ENCODE results near the gene POU3F2. TPM values are rescaled to one million over a fixed set of nuclear protein-coding genes. Genes with fewer than 3 reads are reported as not detected.

Gene POU3F2
- polyA plus RNA-seq, 3 donors, result not detected

DNA sequence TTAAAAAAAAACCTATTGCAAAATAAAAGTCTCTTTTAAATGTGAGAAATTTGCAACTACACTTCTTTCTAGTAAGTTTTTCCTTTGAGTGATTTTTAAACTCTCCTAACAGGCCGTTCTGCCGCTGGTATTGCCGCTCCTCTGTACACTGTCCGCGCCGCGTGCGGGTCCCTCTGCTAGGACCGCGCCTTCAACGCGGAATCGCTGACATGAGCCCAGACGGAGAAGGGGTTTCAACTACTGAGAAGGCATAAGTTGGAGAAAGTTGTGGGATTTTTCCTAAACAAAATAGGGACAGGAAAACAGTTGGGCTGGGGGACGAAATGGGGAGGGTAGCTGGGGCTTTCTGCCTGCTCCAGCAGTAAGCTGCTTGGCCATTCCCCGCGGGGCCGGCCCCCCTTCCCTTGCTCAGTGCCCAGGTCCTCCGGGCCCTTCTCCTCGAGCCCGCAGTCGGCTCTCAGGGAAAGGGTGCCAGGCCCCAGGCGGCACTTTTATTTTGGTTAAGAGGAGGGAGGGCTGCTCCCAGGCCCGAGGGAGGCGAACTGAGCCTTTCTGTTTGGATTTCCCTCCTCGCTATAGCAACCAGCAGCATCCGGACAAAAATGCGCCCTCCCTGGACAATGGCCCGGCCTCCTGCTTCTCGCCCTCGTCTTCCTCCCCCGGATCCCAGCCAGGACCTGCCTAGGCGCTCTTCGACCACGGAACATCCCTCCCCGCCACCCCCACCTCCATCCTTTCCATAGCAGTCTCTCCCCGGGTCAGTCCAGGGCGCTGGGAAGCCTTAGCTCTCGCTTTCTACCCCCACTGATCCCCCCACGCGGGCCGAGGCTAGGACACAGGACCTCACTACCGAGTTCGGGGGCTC is 6.8 kb upstream of the POU3F2 start:
- no peaks in the 10 kb centered on the region for H4K20me1 ChIP-seq (ENCODE audit: insufficient read depth, low read length)
- intact Hi-C loops (cut with micrococcal nuclease), result no loop called here
- no peak overlapping the region for H3K27ac ChIP-seq (ENCODE audit: low read depth in 1 of 2, low read length in 2 of 2)
- peaks cover 0 to 29% (median 12%) of the 10 kb centered on the region in 7 donors for H3K9me3 Mint-ChIP-seq
- TF ChIP-seq, protein P1, sequence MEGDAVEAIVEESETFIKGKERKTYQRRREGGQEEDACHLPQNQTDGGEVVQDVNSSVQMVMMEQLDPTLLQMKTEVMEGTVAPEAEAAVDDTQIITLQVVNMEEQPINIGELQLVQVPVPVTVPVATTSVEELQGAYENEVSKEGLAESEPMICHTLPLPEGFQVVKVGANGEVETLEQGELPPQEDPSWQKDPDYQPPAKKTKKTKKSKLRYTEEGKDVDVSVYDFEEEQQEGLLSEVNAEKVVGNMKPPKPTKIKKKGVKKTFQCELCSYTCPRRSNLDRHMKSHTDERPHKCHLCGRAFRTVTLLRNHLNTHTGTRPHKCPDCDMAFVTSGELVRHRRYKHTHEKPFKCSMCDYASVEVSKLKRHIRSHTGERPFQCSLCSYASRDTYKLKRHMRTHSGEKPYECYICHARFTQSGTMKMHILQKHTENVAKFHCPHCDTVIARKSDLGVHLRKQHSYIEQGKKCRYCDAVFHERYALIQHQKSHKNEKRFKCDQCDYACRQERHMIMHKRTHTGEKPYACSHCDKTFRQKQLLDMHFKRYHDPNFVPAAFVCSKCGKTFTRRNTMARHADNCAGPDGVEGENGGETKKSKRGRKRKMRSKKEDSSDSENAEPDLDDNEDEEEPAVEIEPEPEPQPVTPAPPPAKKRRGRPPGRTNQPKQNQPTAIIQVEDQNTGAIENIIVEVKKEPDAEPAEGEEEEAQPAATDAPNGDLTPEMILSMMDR (IDR thresholded peaks at IDR 0.05), result no peak
- peaks cover 3 to 46% of the 10 kb centered on the region in 2 donors for H3K9me3 ChIP-seq (replicated peaks in 1 of 2; ENCODE audit: control insufficient read depth in 1 of 2, insufficient read depth in 1 of 2, low read length in 2 of 2)
- peaks cover 0 to 5% of the 10 kb centered on the region in 2 donors for H3K36me3 Mint-ChIP-seq
- peaks cover 94 to 95% (median 95%) of the 10 kb centered on the region in 3 donors for H3K27me3 Mint-ChIP-seq (ENCODE audit: low read depth in 3 of 3)
- H3K4me3 Mint-ChIP-seq, result peak overlapping the region in 1 of 2 donors; percentile 79
- DNase-seq, result no peak
- H3K27ac Mint-ChIP-seq, result peak overlapping the region in 1 of 7 donors; percentile 40
- no peak overlapping the region for H3K4me2 ChIP-seq (replicated peaks; ENCODE audit: extremely low read depth, low read length, poor library complexity, severe bottlenecking)
- no peak overlapping the region for H3K9ac ChIP-seq (ENCODE audit: insufficient read depth, low read length, poor library complexity, severe bottlenecking)
- WGBS (ENCODE audit: insufficient coverage), result 10% methylated on average over 29 of the region's 44 CpGs
- H2AFZ ChIP-seq (ENCODE audit: insufficient read depth, low read depth, low read length, poor library complexity, severe bottlenecking), result no peak overlapping the region
- H3K27me3 ChIP-seq (ENCODE audit: control insufficient read depth in 2 of 2, insufficient read depth in 2 of 2, low read length in 2 of 2), result peaks cover 92 to 99% of the 10 kb centered on the region in 2 donors
- peaks cover 2 to 4% of the 10 kb centered on the region in 2 donors for H3K4me1 ChIP-seq (ENCODE audit: control insufficient read depth in 1 of 2, insufficient read depth in 2 of 2, low read length in 2 of 2)
- H3K4me3 ChIP-seq (replicated peaks in 1 of 3; ENCODE audit: low read depth in 2 of 3, low read length in 3 of 3), result no peak overlapping the region
- no peaks in the 10 kb centered on the region for H3K79me2 ChIP-seq (ENCODE audit: insufficient read depth, low read length)
- H3K4me1 Mint-ChIP-seq, result peaks cover 17% of the 10 kb centered on the region
- H3K36me3 ChIP-seq (replicated peaks in 1 of 2; ENCODE audit: control insufficient read depth in 1 of 2, insufficient read depth in 2 of 2, low read length in 2 of 2), result no peaks in the 10 kb centered on the region

DNA sequence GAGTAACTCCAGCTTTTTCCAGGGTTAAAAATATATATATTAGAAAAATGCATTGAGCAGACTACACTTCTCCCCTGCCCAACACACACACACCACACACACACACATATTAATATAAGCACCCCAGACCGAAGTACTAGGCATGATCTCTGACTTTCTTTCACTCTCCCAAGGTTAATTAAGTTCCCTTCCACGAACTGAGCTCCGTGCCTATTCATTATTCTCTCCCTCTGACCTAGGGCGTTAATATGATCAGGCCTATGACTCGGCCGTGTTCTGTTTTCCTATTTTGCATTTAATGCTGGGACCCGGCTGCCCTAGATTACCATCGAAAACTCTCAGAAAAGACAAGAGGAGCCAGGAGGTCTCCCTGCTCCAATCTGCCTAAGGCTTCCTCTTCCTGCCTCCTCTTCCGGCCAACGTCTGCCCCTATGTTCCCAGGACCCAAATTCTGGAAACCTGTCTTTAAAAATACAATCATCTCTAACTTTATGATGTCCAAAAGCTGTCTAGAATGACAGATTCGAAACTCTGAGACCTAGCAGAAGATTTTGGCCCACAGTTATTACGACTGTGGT is 6.1 kb upstream of the POU3F2 start:
- Histone ChIP-seq H4K20me1 (ENCODE audit: insufficient read depth, low read length) (no peaks in the 10 kb centered on the region), H3K4me2 (replicated peaks; ENCODE audit: extremely low read depth, low read length, poor library complexity, severe bottlenecking) (no peak overlapping the region), H3K79me2 (ENCODE audit: insufficient read depth, low read length) (no peaks in the 10 kb centered on the region), H3K27me3 (ENCODE audit: control insufficient read depth in 2 of 2, insufficient read depth in 2 of 2, low read length in 2 of 2) (peaks cover 92 to 99% of the 10 kb centered on the region in 2 donors), H3K4me3 (replicated peaks in 1 of 3; ENCODE audit: low read depth in 2 of 3, low read length in 3 of 3) (no peak overlapping the region), H3K4me1 (ENCODE audit: control insufficient read depth in 1 of 2, insufficient read depth in 2 of 2, low read length in 2 of 2) (peaks cover 10 to 12% of the 10 kb centered on the region in 2 donors), H3K9me3 (replicated peaks in 1 of 2; ENCODE audit: control insufficient read depth in 1 of 2, insufficient read depth in 1 of 2, low read length in 2 of 2) (peaks cover 3 to 53% of the 10 kb centered on the region in 2 donors), H3K9ac (ENCODE audit: insufficient read depth, low read length, poor library complexity, severe bottlenecking) (no peak overlapping the region), H2AFZ (ENCODE audit: insufficient read depth, low read depth, low read length, poor library complexity, severe bottlenecking) (no peak overlapping the region), H3K36me3 (replicated peaks in 1 of 2; ENCODE audit: control insufficient read depth in 1 of 2, insufficient read depth in 2 of 2, low read length in 2 of 2) (no peaks in the 10 kb centered on the region), H3K27ac (ENCODE audit: low read depth in 1 of 2, low read length in 2 of 2) (no peak overlapping the region)
- Mint-ChIP-seq H3K9me3 (peaks cover 0 to 34% (median 15%) of the 10 kb centered on the region in 7 donors), H3K4me1 (peaks cover 25% of the 10 kb centered on the region), H3K27ac (no peak overlapping the region), H3K27me3 (ENCODE audit: low read depth in 3 of 3) (peaks cover 97 to 99% (median 99%) of the 10 kb centered on the region in 3 donors), H3K36me3 (peaks cover 2 to 9% of the 10 kb centered on the region in 2 donors), H3K4me3 (peak overlapping the region in 1 of 2 donors; percentile 69)
- intact Hi-C loops (cut with micrococcal nuclease), result no loop called here
- WGBS (ENCODE audit: insufficient coverage), result 5% methylated on average over 10 of the region's 12 CpGs
- TF ChIP-seq, protein P1 (IDR thresholded peaks at IDR 0.05), result no peak
- DNase-seq, result no peak

Measured in CD14-positive monocyte (primary cell).